PFSK-1 (cell line): ENCODE data around the gene PALD1.

Experiments
- FOXP2 ChIP-seq: optimal IDR thresholded peaks from 2 replicates; pipeline ENCODE3; 2011; ENCODE audit warnings: borderline replicate concordance, control low read depth, inconsistent platforms; ENCODE audit not compliant: insufficient read depth; ENCODE audit errors: extremely low read length, extremely low read depth
- POLR2AphosphoS5 ChIP-seq: IDR thresholded peaks from 2 replicates; pipeline ENCODE4 v1.6.1; 2012; ENCODE audit warnings: low read depth, mild to moderate bottlenecking, control low read depth, low read length, moderate library complexity

DNA sequence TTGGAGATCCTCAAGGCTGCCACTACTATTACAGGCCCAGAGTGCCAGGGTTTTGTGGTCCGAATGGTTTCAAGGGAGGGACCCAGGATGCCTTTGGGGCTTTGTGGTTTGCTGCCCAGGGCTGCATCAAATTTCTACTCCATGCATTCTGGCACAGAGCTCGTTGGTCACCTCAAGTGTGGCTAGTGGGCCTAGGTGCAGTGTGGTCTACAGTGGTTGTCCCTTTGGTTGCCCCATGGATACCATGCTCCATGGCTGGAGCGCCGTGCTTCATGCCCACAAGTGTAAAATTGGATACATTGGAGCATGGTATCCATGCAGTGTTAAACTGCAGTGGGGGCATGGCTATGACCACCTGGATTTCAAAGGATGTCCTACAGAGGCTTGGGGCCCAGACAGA is 129.4 kb downstream of the PALD1 start:
- TF ChIP-seq POLR2AphosphoS5 (no peak), FOXP2 (no peak)
